ENCODE measurements around the gene YAP1.

DNA sequence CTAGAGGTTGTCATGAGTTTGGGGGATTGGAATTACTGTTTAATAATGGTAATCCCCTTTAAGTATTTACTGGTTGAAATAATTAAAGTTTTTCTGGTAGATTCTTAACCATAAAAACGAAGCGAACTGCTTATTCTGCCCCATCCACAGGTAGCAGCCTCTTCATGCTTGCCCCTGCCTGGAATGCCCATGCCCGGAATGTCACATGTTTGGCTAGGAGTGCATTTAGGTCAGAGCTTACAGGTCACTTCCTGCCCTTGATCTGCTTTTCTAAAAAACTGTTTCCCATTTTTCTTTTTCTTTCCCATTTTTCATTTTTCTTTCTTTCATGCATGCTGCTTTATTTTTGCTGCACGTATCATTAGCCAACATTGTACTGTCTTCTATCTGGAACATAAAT, 69.1 kb downstream of the YAP1 start:
- TF ChIP-seq, protein P1, sequence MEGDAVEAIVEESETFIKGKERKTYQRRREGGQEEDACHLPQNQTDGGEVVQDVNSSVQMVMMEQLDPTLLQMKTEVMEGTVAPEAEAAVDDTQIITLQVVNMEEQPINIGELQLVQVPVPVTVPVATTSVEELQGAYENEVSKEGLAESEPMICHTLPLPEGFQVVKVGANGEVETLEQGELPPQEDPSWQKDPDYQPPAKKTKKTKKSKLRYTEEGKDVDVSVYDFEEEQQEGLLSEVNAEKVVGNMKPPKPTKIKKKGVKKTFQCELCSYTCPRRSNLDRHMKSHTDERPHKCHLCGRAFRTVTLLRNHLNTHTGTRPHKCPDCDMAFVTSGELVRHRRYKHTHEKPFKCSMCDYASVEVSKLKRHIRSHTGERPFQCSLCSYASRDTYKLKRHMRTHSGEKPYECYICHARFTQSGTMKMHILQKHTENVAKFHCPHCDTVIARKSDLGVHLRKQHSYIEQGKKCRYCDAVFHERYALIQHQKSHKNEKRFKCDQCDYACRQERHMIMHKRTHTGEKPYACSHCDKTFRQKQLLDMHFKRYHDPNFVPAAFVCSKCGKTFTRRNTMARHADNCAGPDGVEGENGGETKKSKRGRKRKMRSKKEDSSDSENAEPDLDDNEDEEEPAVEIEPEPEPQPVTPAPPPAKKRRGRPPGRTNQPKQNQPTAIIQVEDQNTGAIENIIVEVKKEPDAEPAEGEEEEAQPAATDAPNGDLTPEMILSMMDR (IDR thresholded peaks at IDR 0.05): no peak
- TF ChIP-seq POLR2AphosphoS5 (IDR thresholded peaks at IDR 0.05): no peak
- TF ChIP-seq POLR2A (IDR thresholded peaks at IDR 0.05; ENCODE audit: low read depth): no peak
- TF ChIP-seq EP300 (IDR thresholded peaks at IDR 0.05): no peak

Data from esophagus muscularis mucosa (tissue), 4 donors.